Activated T-cell treated with anti-CD3 and anti-CD28 coated beads for 48 hours (primary cell): ENCODE data around the gene RGN.
"Not testable (repeated sequence)": the region's sequence is repeated elsewhere in the genome, so short reads cannot be mapped to it uniquely, and the experiment has no call there.

Experiments used
- DNase-seq: peaks from one replicate; pipeline ENCODE4 v3.0.0-alpha.2; 2020; ENCODE audit warnings: low read depth

The RGN gene

GRCh38 chrX:47116551-47117110, 38.4 kb downstream of the RGN start:
- DNase-seq, result not testable (repeated sequence)

DNA sequence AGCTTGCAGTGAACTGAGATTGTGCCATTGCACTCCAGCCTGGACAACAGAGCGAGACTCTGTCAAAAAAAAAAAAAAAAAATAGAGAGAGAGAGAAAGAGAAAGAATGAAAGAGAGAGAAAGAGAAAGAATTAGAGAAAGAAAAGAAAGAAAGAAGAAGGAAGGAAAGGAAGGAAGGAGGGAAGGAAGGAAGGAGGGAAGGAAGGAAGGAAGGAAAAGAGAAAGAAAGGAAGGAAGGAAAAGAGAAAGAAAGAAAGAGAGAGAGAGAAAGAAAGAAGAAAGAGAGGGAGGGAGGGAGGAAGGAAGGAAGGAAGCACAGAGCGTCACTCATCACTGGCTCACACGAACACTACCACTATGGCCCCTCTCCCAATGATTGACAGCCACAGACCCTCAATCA, 46.2 kb downstream of the RGN start:
- DNase-seq, result not testable (repeated sequence)

- DNase-seq, result peak; percentile 80
These were observed 51.1 kb downstream of the RGN start for GRCh38 chrX:47129157-47129898.

GRCh38 chrX:47129899-47130358, 51.7 kb downstream of the RGN start:
- DNase-seq, result no peak

- DNase-seq, result no peak
These were observed 55.2 kb downstream of the RGN start for GRCh38 chrX:47133493-47133892.

GRCh38 chrX:47135650-47136049, 57.4 kb downstream of the RGN start:
- not testable (repeated sequence) for DNase-seq

- DNase-seq, result no peak
These were observed 59.9 kb downstream of the RGN start for GRCh38 chrX:47138171-47138570.
